Measurements from ENCODE around the gene RAB5B. TPM values are rescaled to one million over a fixed set of nuclear protein-coding genes. Genes with fewer than 3 reads are reported as not detected.

Gene RAB5B
- total and polyA plus RNA-seq, 10 of the 15 experiments (the other 5 are each of a cell fraction or from before 2014, with no cell fraction given) = 7.5 to 149 (median 37.8) TPM

- CTCF ChIA-PET = interaction anchor here (0.6 to 3.1 kb wide), 6 partner anchors 11 to 270 kb away, joined by 3 to 28 read pairs (median 8); partner anchors contain the start of gene SUOX
- FAIRE-seq (peak; percentile 41), ATAC-seq (peak; percentile 92), DNase-seq (ENCODE audit: low read depth, low spot score) (no peak)
- peak overlapping the region; percentile 24; the same call in 1 of the 2 replicates for H3K27ac ChIP-seq (ENCODE audit: control insufficient read depth, insufficient read depth)
- intact Hi-C loops (cut with micrococcal nuclease; ENCODE audit: unreplicated experiment) = no loop called here
- TF ChIP-seq FOS (IDR thresholded peaks at IDR 0.05; ENCODE audit: borderline replicate concordance, extremely low read depth, insufficient read length) (no peak), FOXK2 (IDR thresholded peaks at IDR 0.05) (no peak), EGR1 (IDR thresholded peaks at IDR 0.05; ENCODE audit: borderline replicate concordance in 1 of 2, low read depth in 2 of 2, low read length in 2 of 2) (peak in 1 of 2 experiments; percentile 81; a peak in 2 of 3 replicates), ZBED1 (IDR thresholded peaks at IDR 0.05; ENCODE audit: borderline replicate concordance) (no peak), EZH2 (IDR thresholded peaks at IDR 0.05; ENCODE audit: borderline replicate concordance, control insufficient read depth, low read depth, low read length) (no peak), IKZF1 (conservative IDR thresholded peaks at IDR 0.05) (0 out of 2 replicates have a peak, but pooled peaks have one; percentile 9), CBFB (IDR thresholded peaks at IDR 0.05; ENCODE audit: low read depth) (no peak), ATF2 (IDR thresholded peaks at IDR 0.05; ENCODE audit: low read length) (no peak)
- H3K4me1 ChIP-seq (ENCODE audit: control insufficient read depth, insufficient read depth, low read length) = no peaks in the 10 kb centered on the region
- H3K36me3 ChIP-seq (ENCODE audit: control insufficient read depth in 2 of 2, insufficient read depth in 2 of 2, low read length in 1 of 2) = no peaks in the 10 kb centered on the region; a peak in 1 of 4 replicates
- in situ Hi-C loops (cut with MboI) = no loop called here
- H3K4me3 ChIP-seq = peak overlapping the region; percentile 79
- WGBS (ENCODE audit: insufficient coverage, insufficient replicate concordance, low lambda C conversion rate, missing lambda C conversion rate) = 6% methylated on average over 21 of the region's 44 CpGs
- H3K27me3 ChIP-seq (replicated peaks in 1 of 2; ENCODE audit: control insufficient read depth in 2 of 2, insufficient read depth in 2 of 2, low read length in 1 of 2) = no peaks in the 10 kb centered on the region
- H3K9ac ChIP-seq (ENCODE audit: control insufficient read depth, insufficient read depth, low read length) = peak overlapping the region; percentile 59
- no peaks in the 10 kb centered on the region for H3K9me3 ChIP-seq (replicated peaks; ENCODE audit: control insufficient read depth, insufficient read depth, low read length)
- H4K20me1 ChIP-seq (ENCODE audit: control insufficient read depth, insufficient read depth) = no peaks in the 10 kb centered on the region
- SMC1A ChIA-PET (ENCODE audit: uncharacterized antibody, unreplicated experiment) = interaction anchor here (0.8 to 1.7 kb wide), 7 partner anchors 11 to 278 kb away, joined by 3 to 6 read pairs (median 3); partner anchors contain the start of genes ORMDL2, SARNP and SUOX
- BruUV-seq (replicated peaks) = TSS peak; percentile 47
- no peaks in the 10 kb centered on the region for H3K79me2 ChIP-seq (ENCODE audit: control insufficient read depth, insufficient read depth, low read length)
- POLR2A ChIA-PET = interaction anchor here (1.0 to 1.5 kb wide), 5 partner anchors 10 to 79 kb away, joined by 3 to 15 read pairs (median 4); partner anchors contain the start of genes DGKA, RAB5B and SUOX
- peak overlapping the region; percentile 87 for H2AFZ ChIP-seq (ENCODE audit: control insufficient read depth, low read depth, low read length)
- RAD21 ChIA-PET (ENCODE audit: unreplicated experiment) = interaction anchor here (0.6 to 2.8 kb wide), 4 partner anchors 11 to 182 kb away, joined by 4 to 25 read pairs (median 6); partner anchors contain the start of genes RAB5B and SUOX
- H3K4me2 ChIP-seq (ENCODE audit: control insufficient read depth, insufficient read depth) = peak overlapping the region; percentile 92
These were observed 34.0 kb downstream of the RAB5B start for GRCh38 chr12:56007564-56008559.
